Neural cell (in vitro differentiated cells): ENCODE results near the gene ACOT8.

Experiments used
- EZH2 ChIP-seq: fragments of 200-600, 300-800 bp; shearing (Covaris generic), sonication (generic); IDR thresholded peaks from 2 replicates; pipeline ENCODE4 v1.6.1; 2014; ENCODE audit warnings: antibody characterized with exemption, low read length, borderline replicate concordance, mild to moderate bottlenecking; ENCODE audit not compliant: insufficient read depth, poor library complexity, severe bottlenecking
- POLR2AphosphoS5 ChIP-seq: IDR thresholded peaks from 2 replicates; pipeline ENCODE4 v1.6.1; 2012
- TF ChIP-seq, protein P1 (sequence below): fragments of 450-650 bp; IDR thresholded peaks from 2 replicates; pipeline ENCODE4 v1.5.1; 2014; ENCODE audit warnings: antibody characterized with exemption, mild to moderate bottlenecking, moderate library complexity; ENCODE audit not compliant: poor library complexity, severe bottlenecking
- TF ChIP-seq, protein P2 (sequence below): IDR thresholded peaks from 2 replicates; pipeline ENCODE4 v1.6.1; 2012; ENCODE audit warnings: borderline replicate concordance

DNA sequence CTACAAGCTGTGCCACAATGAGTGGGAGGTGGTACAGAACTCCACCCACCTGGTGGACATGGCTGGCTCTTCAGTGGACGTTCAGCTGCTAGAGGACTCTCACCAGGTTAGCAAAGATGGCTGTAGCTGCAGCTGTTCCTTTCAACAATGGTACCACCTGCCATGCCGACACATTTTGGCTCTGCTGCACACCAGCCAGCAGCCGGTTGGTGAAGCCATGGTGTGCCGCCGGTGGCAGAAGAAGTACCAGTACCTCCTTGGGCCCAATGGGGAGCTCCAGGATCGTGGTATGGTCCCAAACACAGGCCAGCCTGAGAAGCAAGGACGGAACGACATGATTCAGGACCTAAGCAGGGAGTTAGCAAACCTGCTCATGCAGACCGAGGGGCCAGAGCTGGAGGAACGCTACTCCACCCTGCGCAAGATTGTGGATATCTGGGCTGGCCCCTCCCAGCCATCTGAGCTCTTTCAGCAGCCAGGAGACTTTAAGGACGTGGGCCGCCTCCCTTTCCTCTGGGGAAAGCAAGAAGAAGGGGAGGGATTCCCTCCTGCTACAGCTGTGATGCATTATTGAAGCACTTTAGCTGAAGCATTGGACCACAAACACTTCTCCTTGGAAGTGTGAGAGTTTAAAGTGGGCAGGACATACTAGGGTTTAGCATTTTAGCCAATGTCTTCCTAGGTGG, 21.0 kb upstream of the ACOT8 start:
- TF ChIP-seq, protein P1, sequence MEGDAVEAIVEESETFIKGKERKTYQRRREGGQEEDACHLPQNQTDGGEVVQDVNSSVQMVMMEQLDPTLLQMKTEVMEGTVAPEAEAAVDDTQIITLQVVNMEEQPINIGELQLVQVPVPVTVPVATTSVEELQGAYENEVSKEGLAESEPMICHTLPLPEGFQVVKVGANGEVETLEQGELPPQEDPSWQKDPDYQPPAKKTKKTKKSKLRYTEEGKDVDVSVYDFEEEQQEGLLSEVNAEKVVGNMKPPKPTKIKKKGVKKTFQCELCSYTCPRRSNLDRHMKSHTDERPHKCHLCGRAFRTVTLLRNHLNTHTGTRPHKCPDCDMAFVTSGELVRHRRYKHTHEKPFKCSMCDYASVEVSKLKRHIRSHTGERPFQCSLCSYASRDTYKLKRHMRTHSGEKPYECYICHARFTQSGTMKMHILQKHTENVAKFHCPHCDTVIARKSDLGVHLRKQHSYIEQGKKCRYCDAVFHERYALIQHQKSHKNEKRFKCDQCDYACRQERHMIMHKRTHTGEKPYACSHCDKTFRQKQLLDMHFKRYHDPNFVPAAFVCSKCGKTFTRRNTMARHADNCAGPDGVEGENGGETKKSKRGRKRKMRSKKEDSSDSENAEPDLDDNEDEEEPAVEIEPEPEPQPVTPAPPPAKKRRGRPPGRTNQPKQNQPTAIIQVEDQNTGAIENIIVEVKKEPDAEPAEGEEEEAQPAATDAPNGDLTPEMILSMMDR = no peak
- TF ChIP-seq EZH2 (no peak), POLR2AphosphoS5 (no peak)
- TF ChIP-seq, protein P2, sequence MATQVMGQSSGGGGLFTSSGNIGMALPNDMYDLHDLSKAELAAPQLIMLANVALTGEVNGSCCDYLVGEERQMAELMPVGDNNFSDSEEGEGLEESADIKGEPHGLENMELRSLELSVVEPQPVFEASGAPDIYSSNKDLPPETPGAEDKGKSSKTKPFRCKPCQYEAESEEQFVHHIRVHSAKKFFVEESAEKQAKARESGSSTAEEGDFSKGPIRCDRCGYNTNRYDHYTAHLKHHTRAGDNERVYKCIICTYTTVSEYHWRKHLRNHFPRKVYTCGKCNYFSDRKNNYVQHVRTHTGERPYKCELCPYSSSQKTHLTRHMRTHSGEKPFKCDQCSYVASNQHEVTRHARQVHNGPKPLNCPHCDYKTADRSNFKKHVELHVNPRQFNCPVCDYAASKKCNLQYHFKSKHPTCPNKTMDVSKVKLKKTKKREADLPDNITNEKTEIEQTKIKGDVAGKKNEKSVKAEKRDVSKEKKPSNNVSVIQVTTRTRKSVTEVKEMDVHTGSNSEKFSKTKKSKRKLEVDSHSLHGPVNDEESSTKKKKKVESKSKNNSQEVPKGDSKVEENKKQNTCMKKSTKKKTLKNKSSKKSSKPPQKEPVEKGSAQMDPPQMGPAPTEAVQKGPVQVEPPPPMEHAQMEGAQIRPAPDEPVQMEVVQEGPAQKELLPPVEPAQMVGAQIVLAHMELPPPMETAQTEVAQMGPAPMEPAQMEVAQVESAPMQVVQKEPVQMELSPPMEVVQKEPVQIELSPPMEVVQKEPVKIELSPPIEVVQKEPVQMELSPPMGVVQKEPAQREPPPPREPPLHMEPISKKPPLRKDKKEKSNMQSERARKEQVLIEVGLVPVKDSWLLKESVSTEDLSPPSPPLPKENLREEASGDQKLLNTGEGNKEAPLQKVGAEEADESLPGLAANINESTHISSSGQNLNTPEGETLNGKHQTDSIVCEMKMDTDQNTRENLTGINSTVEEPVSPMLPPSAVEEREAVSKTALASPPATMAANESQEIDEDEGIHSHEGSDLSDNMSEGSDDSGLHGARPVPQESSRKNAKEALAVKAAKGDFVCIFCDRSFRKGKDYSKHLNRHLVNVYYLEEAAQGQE = no peak
